ENCODE measurements around the gene HIVEP2. TPM values are rescaled to one million over a fixed set of nuclear protein-coding genes. Genes with fewer than 3 reads are reported as not detected.
A peak's percentile ranks its signal among the peaks of the same experiment; 100 is the strongest.

The HIVEP2 gene
- total RNA-seq, 2 experiments from 2014 or later, result 48.4 to 48.6 TPM

- Histone ChIP-seq H3K36me3 (ENCODE audit: insufficient read depth, low read length) (no peaks in the 10 kb centered on the region), H3K9me3 (ENCODE audit: control insufficient read depth in 1 of 2, insufficient read depth in 1 of 2, low read length in 2 of 2) (no peaks in the 10 kb centered on the region), H3K4me3 (ENCODE audit: low read length) (peak overlapping the region; percentile 53), H3K27me3 (ENCODE audit: control insufficient read depth in 1 of 2, insufficient read depth in 2 of 2, low read length in 2 of 2) (no peaks in the 10 kb centered on the region), H3K4me1 (ENCODE audit: insufficient read depth, low read length) (peaks cover 39% of the 10 kb centered on the region), H3K27ac (ENCODE audit: low read depth in 1 of 2, low read length in 2 of 2) (peak overlapping the region; percentile 88 to 93)
- peak overlapping the region; percentile 91 for H3K4me3 Mint-ChIP-seq
- TF ChIP-seq CTCF (IDR thresholded peaks at IDR 0.05), result no peak
- no peaks in the 10 kb centered on the region for H3K9me3 Mint-ChIP-seq
- ChIA-PET CTCF (interaction anchor here (0.9 to 2.7 kb wide), 8 partner anchors 12 to 585 kb away, joined by 3 to 10 read pairs (median 4); no protein-coding TSS in a partner anchor), POLR2A (interaction anchor here (0.6 to 11.3 kb wide), 34 partner anchors 9 to 680 kb away, joined by 3 to 323 read pairs (median 4); partner anchors contain the start of gene HIVEP2)
- no peaks in the 10 kb centered on the region for H3K27me3 Mint-ChIP-seq
- H3K4me1 Mint-ChIP-seq (ENCODE audit: low read depth), result peaks cover 91% of the 10 kb centered on the region
- H3K36me3 Mint-ChIP-seq (ENCODE audit: low read depth), result peaks cover 9% of the 10 kb centered on the region
- peak overlapping the region; percentile 94 for H3K27ac Mint-ChIP-seq
- intact Hi-C loops (cut with DNase I, micrococcal nuclease), result loop anchor here in 1 of 2 experiments (1.0 to 5.0 kb wide), 4 partner anchors 8 to 85 kb away; no protein-coding TSS in a partner anchor
- ATAC-seq (ENCODE audit: poor library complexity) (peak; percentile 59), DNase-seq (peak in 9 of 14 experiments; percentile 22 to 90 (median 41))
These were observed 102.3 kb downstream of the HIVEP2 start for GRCh38 chr6:142842418-142843261.

- H3K4me1 ChIP-seq (ENCODE audit: insufficient read depth, low read length), result peaks cover 36% of the 10 kb centered on the region
- CTCF ChIA-PET, result interaction anchor here (0.7 to 2.7 kb wide), 4 partner anchors 19 to 585 kb away, joined by 3 to 10 read pairs (median 4); no protein-coding TSS in a partner anchor
These were observed 103.1 kb downstream of the HIVEP2 start for GRCh38 chr6:142841915-142842314.

More at GRCh38 chr6:142841915-142842314, 103.1 kb downstream of the HIVEP2 start:
- peak overlapping the region; percentile 88 to 93 for H3K27ac ChIP-seq (ENCODE audit: low read depth in 1 of 2, low read length in 2 of 2)
- H3K4me3 Mint-ChIP-seq, result peak overlapping the region; percentile 91
- no peaks in the 10 kb centered on the region for H3K9me3 Mint-ChIP-seq
- H3K27ac Mint-ChIP-seq, result peak overlapping the region; percentile 94
- H3K36me3 Mint-ChIP-seq (ENCODE audit: low read depth), result peaks cover 9% of the 10 kb centered on the region
- peaks cover 91% of the 10 kb centered on the region for H3K4me1 Mint-ChIP-seq (ENCODE audit: low read depth)
- ATAC-seq (ENCODE audit: poor library complexity), result no peak
- intact Hi-C loops (cut with DNase I, micrococcal nuclease), result loop anchor here in 1 of 2 experiments (1.0 to 5.0 kb wide), 4 partner anchors 8 to 85 kb away; no protein-coding TSS in a partner anchor
- no peak for TF ChIP-seq CTCF (IDR thresholded peaks at IDR 0.05)
- H3K27me3 Mint-ChIP-seq, result no peaks in the 10 kb centered on the region
- POLR2A ChIA-PET, result interaction anchor here (0.9 to 11.3 kb wide), 23 partner anchors 8 to 110 kb away, joined by 3 to 323 read pairs (median 8); partner anchors contain the start of gene HIVEP2
- no peak for DNase-seq
- peak overlapping the region; percentile 53 for H3K4me3 ChIP-seq (ENCODE audit: low read length)
- no peaks in the 10 kb centered on the region for H3K27me3 ChIP-seq (ENCODE audit: control insufficient read depth in 1 of 2, insufficient read depth in 2 of 2, low read length in 2 of 2)
- no peaks in the 10 kb centered on the region for H3K9me3 ChIP-seq (ENCODE audit: control insufficient read depth in 1 of 2, insufficient read depth in 1 of 2, low read length in 2 of 2)
- H3K36me3 ChIP-seq (ENCODE audit: insufficient read depth, low read length), result no peaks in the 10 kb centered on the region
